ENCODE results near the gene EFHB.
"Not testable (repeated sequence)": the region's sequence is repeated elsewhere in the genome, so short reads cannot be mapped to it uniquely, and the experiment has no call there.

Gene EFHB

GRCh38 chr3:19934098-19934566 is at the start of gene EFHB:
Gene EFHB (minus strand): TSS chr3:19934217. CDS start chr3:19934018, 199 bp downstream.
- DNase-seq, result peak; percentile 39 to 56

GRCh38 chr3:19972054-19972453 is 38.0 kb upstream of the EFHB start:
- no peak for DNase-seq

- DNase-seq, result no peak
Measured at GRCh38 chr3:19970327-19970726, 36.3 kb upstream of the EFHB start.

GRCh38 chr3:19967812-19968211 is 33.8 kb upstream of the EFHB start:
- DNase-seq, result no peak

- no peak for DNase-seq
Measured at GRCh38 chr3:19967208-19967607, 33.2 kb upstream of the EFHB start.

GRCh38 chr3:19961960-19962359 is 27.9 kb upstream of the EFHB start:
- no peak for DNase-seq

- no peak for DNase-seq
Measured at GRCh38 chr3:19960696-19961095, 26.7 kb upstream of the EFHB start.

- no peak for DNase-seq
Measured at GRCh38 chr3:19959505-19959904, 25.5 kb upstream of the EFHB start.

- not testable (repeated sequence) for DNase-seq
Measured at GRCh38 chr3:19957354-19957753, 23.3 kb upstream of the EFHB start.

GRCh38 chr3:19954676-19955075 is 20.7 kb upstream of the EFHB start:
- DNase-seq, result no peak

GRCh38 chr3:19950316-19950715 is 16.3 kb upstream of the EFHB start:
- DNase-seq, result no peak

- DNase-seq, result no peak
Measured at GRCh38 chr3:19948226-19948591, 14.2 kb upstream of the EFHB start.

GRCh38 chr3:19947549-19948225 is 13.7 kb upstream of the EFHB start:
- no peak for DNase-seq

- DNase-seq, result peak; percentile 88 to 93
Measured at GRCh38 chr3:19946832-19947548, 13.0 kb upstream of the EFHB start, which contains the start of gene RAB5A. Gene RAB5A (plus strand): TSS chr3:19947097. CDS start chr3:19950899, 3,802 bp downstream.

- DNase-seq, result no peak
Measured at GRCh38 chr3:19945969-19946831, 12.2 kb upstream of the EFHB start.

GRCh38 chr3:19945534-19945933 is 11.5 kb upstream of the EFHB start:
- DNase-seq, result no peak

- no peak for DNase-seq
Measured at GRCh38 chr3:19940643-19941042, 6.6 kb upstream of the EFHB start.

GRCh38 chr3:19938295-19938627 is 4.2 kb upstream of the EFHB start:
- DNase-seq, result no peak

GRCh38 chr3:19937459-19938294 is 3.7 kb upstream of the EFHB start:
- no peak for DNase-seq

- DNase-seq, result no peak
Measured at GRCh38 chr3:19932422-19932821, 1.6 kb downstream of the EFHB start.

- no peak for DNase-seq
Measured at GRCh38 chr3:19931767-19932188, 2.2 kb downstream of the EFHB start.

GRCh38 chr3:19931180-19931692 is 2.8 kb downstream of the EFHB start:
- no peak for DNase-seq
